HG03095 (cell line): ENCODE results near the gene STK26.
"Not testable (repeated sequence)": the region's sequence is repeated elsewhere in the genome, so short reads cannot be mapped to it uniquely, and the experiment has no call there.

ENCODE experiments used
- ATAC-seq: cut with Tn5 transposase; IDR thresholded peaks from one replicate; pipeline ENCODE4 v1.9.1; 2021; ENCODE audit warnings: moderate library complexity; ENCODE audit not compliant: unreplicated experiment

Gene STK26

GRCh38 chrX:132092439-132093065, 69.5 kb downstream of the STK26 start:
- peak; percentile 93 for ATAC-seq

DNA sequence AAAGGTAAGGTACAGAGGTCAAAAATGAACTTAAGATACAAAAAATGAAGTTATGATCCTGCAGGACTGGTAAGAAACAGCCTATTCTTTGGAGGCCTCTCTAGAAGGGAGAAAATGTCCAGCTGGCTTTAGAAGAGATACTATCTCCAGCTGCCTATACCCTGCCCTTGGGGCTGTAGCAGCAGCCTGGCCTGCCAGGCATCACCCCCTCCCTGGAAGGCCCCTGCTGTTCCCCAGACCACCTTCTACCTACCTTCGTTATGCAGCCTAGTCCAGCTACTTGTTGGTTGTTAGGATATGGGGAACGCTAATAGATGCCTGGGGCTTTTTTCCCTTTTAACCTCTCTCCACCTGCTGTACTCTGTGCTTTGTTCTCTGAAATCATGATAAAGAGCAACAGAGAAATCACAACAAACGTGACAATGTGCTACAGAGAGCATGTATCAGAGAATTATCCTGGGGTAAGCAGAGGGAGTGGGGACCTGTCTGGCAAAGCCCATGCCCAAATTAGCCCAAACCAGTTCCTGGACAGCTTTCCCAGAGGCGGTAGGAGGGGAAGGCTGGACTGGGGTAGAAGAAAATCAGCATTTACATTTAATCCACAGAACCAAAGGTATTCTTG, 70.2 kb downstream of the STK26 start:
- no peak for ATAC-seq

GRCh38 chrX:132094164-132094563, 71.1 kb downstream of the STK26 start:
- no peak for ATAC-seq

DNA sequence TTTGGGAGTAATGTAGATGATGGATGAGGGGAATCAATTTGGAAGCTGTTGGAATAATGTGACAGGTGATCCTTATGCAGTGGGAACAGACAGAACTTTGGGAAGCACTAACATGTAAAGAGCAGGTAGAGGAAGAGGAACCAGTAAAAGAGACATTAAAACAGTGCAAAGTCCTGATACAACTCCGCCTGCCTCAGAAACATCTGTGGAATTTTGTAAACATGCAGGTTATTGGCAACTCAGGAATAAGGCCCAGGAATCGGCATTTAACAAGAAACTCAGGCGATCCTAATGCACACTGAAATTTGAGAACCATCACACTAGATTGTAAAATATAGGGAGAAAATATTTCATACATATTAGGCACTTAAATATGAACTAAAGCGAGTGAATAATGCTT, 75.6 kb downstream of the STK26 start:
- ATAC-seq: not testable (repeated sequence)

DNA sequence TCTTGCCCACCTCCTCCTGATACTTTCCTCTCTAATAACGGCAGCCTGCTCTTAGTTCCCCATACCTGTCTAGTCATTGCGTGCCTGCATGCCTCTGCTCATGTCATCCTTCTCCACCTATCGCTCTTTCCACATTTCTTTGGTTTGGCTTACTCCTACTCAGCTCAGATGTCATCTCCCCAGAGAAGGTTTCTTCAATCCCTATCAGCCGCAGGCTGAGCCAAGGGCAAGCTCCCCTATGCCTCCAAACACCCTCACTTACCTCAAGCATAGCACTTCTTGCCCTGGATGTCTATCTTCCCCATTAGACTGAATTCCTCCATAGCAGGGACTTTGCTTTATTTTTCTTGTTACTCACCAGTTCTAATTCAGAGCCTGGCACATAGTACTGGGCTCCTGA, 78.1 kb downstream of the STK26 start:
- no peak for ATAC-seq

GRCh38 chrX:132101799-132102198, 78.7 kb downstream of the STK26 start:
- no peak for ATAC-seq

DNA sequence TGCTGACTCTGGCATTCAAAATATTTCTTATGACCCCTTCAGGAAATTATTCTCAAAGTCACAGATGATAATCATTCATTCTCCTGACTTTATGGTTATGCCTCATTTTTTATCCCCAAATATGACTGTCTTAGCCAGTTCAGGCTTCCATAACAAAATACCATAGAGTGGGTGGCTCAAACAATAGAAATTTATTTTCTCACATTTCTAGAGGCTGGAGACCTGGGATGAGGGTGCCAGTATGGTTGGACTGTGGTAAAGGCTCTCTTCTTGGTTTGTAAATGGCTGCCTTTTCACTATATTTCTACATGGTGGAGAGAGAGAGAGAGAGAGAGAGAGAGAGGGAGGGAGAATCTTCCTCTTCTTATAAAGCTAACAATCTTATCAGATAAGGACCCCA, 84.2 kb downstream of the STK26 start:
- ATAC-seq: no peak

GRCh38 chrX:132114607-132115006, 91.5 kb downstream of the STK26 start:
- ATAC-seq: no peak

- ATAC-seq: no peak
These were observed 92.7 kb downstream of the STK26 start for GRCh38 chrX:132115792-132116191.

GRCh38 chrX:132118358-132118757, 95.3 kb downstream of the STK26 start:
- no peak for ATAC-seq

- ATAC-seq: no peak
These were observed 96.2 kb downstream of the STK26 start for GRCh38 chrX:132119283-132119682.

DNA sequence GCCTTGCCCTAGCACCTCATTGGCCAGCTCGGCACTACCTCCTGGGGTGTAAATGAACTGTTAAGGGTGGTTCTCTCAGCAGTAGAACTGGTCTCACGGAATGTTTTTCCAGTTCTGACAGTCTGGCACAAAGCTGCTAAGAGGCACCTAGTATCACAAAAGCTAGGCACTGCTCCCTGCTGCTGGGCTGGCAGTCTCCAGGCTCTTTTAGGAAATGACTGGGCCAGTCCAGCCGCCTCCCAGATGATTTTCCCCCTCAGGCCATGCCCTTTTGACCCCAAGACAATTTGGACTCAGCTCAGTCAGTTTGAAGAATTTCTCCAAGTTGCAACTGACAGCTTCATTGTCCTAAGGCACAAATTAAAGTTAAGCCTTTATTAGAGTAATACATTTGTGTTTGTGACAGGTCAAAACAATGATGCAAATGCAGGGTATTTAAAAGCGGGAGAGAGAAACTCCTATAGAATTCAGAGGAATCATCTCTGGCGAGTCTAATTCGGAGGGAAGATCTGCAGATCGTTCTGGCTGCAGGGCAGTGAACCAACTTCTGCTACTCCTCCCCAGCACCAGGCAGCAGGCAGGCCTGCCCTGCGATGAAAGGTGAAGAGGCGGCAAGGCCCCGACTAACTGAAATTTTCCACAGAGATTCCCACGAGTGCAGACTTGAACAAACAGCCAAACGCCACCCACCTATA, 96.9 kb downstream of the STK26 start:
- no peak for ATAC-seq

GRCh38 chrX:132120913-132121312, 97.8 kb downstream of the STK26 start:
- no peak for ATAC-seq
